Stomach (tissue), 9 donors: ENCODE measurements around the gene KYNU. TPM values are rescaled to one million over a fixed set of nuclear protein-coding genes. Genes with fewer than 3 reads are reported as not detected.
"Not testable (repeated sequence)": the region's sequence is repeated elsewhere in the genome, so short reads cannot be mapped to it uniquely, and the experiment has no call there.

ENCODE experiments used
- DNase-seq, 2 donors: peaks; one replicate each; pipeline versions ENCODE4 v3.0.0 to v3.0.0-alpha.2; 2013 to 2019
- H3K27ac ChIP-seq, 5 donors: fragments of 200-600 bp in 4 of 5; sonication (generic) in 4 of 5; one replicate each; pipeline ENCODE4 v1.5.1; 2013 to 2019; ENCODE audit warnings: mild to moderate bottlenecking in 1 of 5, moderate library complexity in 1 of 5
- H3K27me3 ChIP-seq, 3 donors: fragments of 200-600 bp; sonication (generic); one replicate each; pipeline ENCODE4 v1.5.1; 2017 to 2019; ENCODE audit warnings: mixed run types in 1 of 3
- H3K36me3 ChIP-seq, 4 donors: fragments of 200-600 bp; sonication (generic); 1 replicate in 3 of 4; 2 replicates in 1 of 4; pipeline ENCODE4 v1.5.1; 2016 to 2019
- H3K4me1 ChIP-seq, 4 donors: fragments of 200-600 bp; sonication (generic); one replicate each; pipeline ENCODE4 v1.5.1; 2016 to 2019
- H3K4me3 ChIP-seq, 4 donors: fragments of 200-600 bp; sonication (generic) in 3 of 4; one replicate each; pipeline ENCODE4 v1.5.1; 2016 to 2019; ENCODE audit warnings: mild to moderate bottlenecking in 1 of 4
- H3K9me3 ChIP-seq, 4 donors: fragments of 200-600 bp; sonication (generic); one replicate each; pipeline ENCODE4 v1.5.1; 2016 to 2019
- EP300 ChIP-seq: sonication (generic); formaldehyde crosslinking; IDR thresholded peaks from one replicate; pipeline ENCODE4 v1.6.1; 2017; ENCODE audit warnings: antibody characterized with exemption
- POLR2A ChIP-seq, 4 donors: fragments of 450-650 bp; IDR thresholded peaks; one replicate each; pipeline ENCODE4 v1.6.1; 2016; ENCODE audit warnings: antibody characterized with exemption in 4 of 4, control low read depth in 2 of 4, mild to moderate bottlenecking in 1 of 4, moderate library complexity in 1 of 4
- POLR2AphosphoS5 ChIP-seq, 3 donors: sonication (generic); formaldehyde crosslinking; IDR thresholded peaks; one replicate each; pipeline ENCODE4 v1.6.1; 2016; ENCODE audit warnings: antibody characterized with exemption in 3 of 3
- WGBS, 5 donors: extraction: QIAGEN DNeasy Blood & Tissue Kit in 3 of 5; methylation state at CpG; one replicate each; pipeline versions ENCODE4 v1.1.5 to v1.1.7; 2013 to 2018; 5-methylcytosine and 5-hydroxymethylcytosine counted together
- intact Hi-C: fragments of 100-400 bp; cut with DNase I; formaldehyde crosslinking; loops from one replicate; pipeline ENCODE4 v1.15.1; 2023; ENCODE audit warnings: low total_unique reads
- polyA plus RNA-seq, 3 donors: library from polyadenylated mRNA; stranded (reverse); fragments of 200-250 nt; gene quantifications; one replicate each; pipeline ENCODE4 v1.2.3, GENCODE V29; 2013
- total RNA-seq, 5 donors: library from RNA; depleted of rRNA; stranded (reverse); fragments of >200 nt; gene quantifications; one replicate each; pipeline versions ENCODE4 v1.1.0 to v1.2.3, GENCODE V29; 2014 to 2016
- TF ChIP-seq, protein P1 (sequence below), 7 experiments: fragments of 450-650 bp in 4 of 7; fragments of 200-600 bp in 3 of 7; sonication (generic) in 3 of 7; IDR thresholded peaks; one replicate each; pipeline ENCODE4 v1.5.1; 2016 to 2019; ENCODE audit warnings: antibody characterized with exemption in 7 of 7, control low read depth in 2 of 7, mild to moderate bottlenecking in 1 of 7
- donor health status: healthy with polysubstance abuse.
- donor health status: Bipolar disorder and iron deficiency.
- donor health status: healthy.

Gene KYNU
- total and polyA plus RNA-seq, 8 donors: 2.1 to 39.4 (median 3.9) TPM; not detected in 1

DNA sequence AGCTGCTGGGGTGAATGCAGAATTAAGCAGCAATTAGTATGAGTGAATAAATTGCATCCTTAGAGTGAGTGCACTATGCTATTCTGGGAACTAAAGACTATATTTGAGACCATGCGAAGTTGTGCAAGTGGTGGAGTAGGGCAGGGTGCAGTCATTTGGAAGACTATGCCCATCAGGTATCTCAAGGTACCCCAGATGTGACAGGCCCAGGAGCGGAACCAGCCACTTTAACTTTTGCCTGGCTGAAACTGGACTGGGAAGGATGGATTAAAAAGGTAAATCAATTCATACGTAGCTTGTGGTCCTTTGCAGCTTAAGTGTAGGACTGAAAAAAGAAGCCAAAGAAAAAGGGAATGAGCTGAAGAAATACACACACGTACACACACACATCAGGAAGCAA lies 1.7 kb downstream of the KYNU start:
- intact Hi-C loops: no loop called here
- TF ChIP-seq POLR2AphosphoS5 (IDR thresholded peaks at IDR 0.05) (no peak), EP300 (no peak)
- Histone ChIP-seq H3K27me3 (no peaks in the 10 kb centered on the region), H3K36me3 (no peaks in the 10 kb centered on the region), H3K27ac (no peak overlapping the region), H3K4me1 (peaks cover 0 to 8% (median 0%) of the 10 kb centered on the region in 4 donors), H3K9me3 (no peaks in the 10 kb centered on the region), H3K4me3 (peak overlapping the region in 2 of 4 donors; percentile 12 to 23)
- no peak for DNase-seq
- 82 to 92% (median 86%) methylated on average over 4 of the region's 4 CpGs for WGBS, 5 donors

DNA sequence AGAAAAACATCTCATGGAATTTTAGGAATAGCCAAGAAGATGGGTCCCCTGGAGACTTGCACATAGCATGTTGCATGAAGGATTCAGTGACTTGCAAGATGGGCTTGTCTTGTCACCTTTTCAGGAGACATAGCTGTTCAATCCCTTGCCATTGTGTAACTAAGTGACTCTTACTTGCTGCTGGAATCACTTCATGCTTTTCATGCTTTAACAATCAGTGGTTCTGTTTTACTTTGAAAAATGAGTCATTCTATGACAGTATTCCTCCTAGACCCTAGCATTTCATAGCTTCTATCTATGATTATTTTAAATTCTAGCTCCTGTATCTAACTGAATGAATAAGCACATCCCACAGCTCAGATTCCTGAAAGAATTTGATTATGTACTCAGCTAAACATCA lies 2.8 kb downstream of the KYNU start:
- Histone ChIP-seq H3K36me3 (no peaks in the 10 kb centered on the region), H3K27me3 (no peaks in the 10 kb centered on the region), H3K4me3 (no peak overlapping the region), H3K4me1 (peaks cover 0 to 2% (median 0%) of the 10 kb centered on the region in 4 donors), H3K9me3 (no peaks in the 10 kb centered on the region), H3K27ac (no peak overlapping the region)
- intact Hi-C loops: no loop called here
- no peak for TF ChIP-seq EP300
- TF ChIP-seq, protein P1, sequence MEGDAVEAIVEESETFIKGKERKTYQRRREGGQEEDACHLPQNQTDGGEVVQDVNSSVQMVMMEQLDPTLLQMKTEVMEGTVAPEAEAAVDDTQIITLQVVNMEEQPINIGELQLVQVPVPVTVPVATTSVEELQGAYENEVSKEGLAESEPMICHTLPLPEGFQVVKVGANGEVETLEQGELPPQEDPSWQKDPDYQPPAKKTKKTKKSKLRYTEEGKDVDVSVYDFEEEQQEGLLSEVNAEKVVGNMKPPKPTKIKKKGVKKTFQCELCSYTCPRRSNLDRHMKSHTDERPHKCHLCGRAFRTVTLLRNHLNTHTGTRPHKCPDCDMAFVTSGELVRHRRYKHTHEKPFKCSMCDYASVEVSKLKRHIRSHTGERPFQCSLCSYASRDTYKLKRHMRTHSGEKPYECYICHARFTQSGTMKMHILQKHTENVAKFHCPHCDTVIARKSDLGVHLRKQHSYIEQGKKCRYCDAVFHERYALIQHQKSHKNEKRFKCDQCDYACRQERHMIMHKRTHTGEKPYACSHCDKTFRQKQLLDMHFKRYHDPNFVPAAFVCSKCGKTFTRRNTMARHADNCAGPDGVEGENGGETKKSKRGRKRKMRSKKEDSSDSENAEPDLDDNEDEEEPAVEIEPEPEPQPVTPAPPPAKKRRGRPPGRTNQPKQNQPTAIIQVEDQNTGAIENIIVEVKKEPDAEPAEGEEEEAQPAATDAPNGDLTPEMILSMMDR (IDR thresholded peaks at IDR 0.05): no peak
- no peak for TF ChIP-seq POLR2A (IDR thresholded peaks at IDR 0.05)
- TF ChIP-seq POLR2AphosphoS5 (IDR thresholded peaks at IDR 0.05): no peak
- no peak for DNase-seq

DNA sequence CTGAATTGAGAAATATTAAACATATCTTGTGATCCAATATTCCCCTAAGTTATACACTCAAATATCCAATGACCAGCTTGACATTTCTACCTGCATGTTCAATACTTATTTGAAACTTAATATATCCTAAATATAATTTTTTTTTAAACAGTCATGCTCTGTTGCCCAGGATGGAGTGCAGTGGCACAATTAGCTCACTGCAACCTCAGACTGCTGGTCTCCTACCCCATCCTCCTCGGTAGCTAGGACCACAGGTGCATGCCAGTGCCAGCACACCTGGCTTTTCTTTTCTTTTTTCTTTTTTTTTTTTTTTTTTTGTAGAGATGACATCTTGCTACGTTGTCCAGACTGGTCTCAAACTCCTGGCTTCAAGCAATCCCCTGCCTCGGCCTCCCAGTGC lies 4.2 kb downstream of the KYNU start:
- Histone ChIP-seq H3K4me3 (no peak overlapping the region), H3K4me1 (no peaks in the 10 kb centered on the region), H3K27me3 (no peaks in the 10 kb centered on the region), H3K27ac (no peak overlapping the region), H3K9me3 (no peaks in the 10 kb centered on the region), H3K36me3 (no peaks in the 10 kb centered on the region)
- intact Hi-C loops: no loop called here
- WGBS, 5 donors: 82 to 93% (median 88%) methylated on average over 3 of the region's 3 CpGs
- DNase-seq: no peak
- no peak for TF ChIP-seq POLR2AphosphoS5 (IDR thresholded peaks at IDR 0.05)
- TF ChIP-seq, protein P1 (IDR thresholded peaks at IDR 0.05): no peak
- TF ChIP-seq EP300: no peak
- TF ChIP-seq POLR2A (IDR thresholded peaks at IDR 0.05): no peak

DNA sequence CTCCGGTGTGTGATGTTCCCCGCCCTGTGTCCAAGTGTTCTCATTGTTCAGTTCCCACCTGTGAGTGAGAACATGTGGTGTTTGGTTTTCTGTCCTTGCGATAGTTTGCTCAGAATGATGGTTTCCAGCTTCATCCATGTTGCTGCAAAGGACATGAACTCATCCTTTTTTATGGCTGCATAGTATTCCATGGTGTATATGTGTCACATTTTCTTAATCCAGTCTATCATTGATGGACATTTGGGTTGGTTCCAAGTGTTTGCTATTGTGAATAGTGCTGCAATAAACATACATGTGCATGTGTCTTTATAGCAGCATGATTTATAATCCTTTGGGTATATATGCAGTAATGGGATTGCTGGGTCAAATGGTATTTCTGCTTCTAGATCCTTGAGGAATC lies 5.0 kb downstream of the KYNU start:
- H3K9me3 ChIP-seq, DNase-seq, H3K4me1 ChIP-seq, H3K27me3 ChIP-seq, H3K36me3 ChIP-seq, intact Hi-C loops, H3K4me3 ChIP-seq, H3K27ac ChIP-seq: not testable (repeated sequence)
- 90 to 100% (median 96%) methylated on average over 3 of the region's 3 CpGs for WGBS, 5 donors

DNA sequence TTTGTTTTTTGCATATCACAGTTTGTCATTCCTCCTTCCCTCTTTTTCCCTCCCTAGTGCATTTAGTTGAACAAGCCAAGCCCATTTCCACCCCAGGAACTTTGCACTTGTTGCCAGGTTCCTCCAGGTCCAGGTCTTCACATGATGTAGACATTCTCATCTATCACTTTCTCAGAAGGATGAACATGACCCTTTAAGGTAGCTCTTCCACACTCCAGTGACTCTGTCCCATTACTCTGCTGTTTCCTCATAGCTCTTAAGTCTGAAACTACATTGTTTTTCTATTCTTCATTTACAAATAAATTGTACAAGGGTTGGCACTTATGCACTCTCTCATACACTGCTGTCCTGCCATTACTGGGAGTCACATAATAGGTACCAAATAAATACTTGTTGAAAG lies 6.1 kb downstream of the KYNU start:
- Histone ChIP-seq H3K4me1 (no peaks in the 10 kb centered on the region), H3K4me3 (no peak overlapping the region), H3K9me3 (no peaks in the 10 kb centered on the region), H3K27me3 (no peaks in the 10 kb centered on the region), H3K36me3 (no peaks in the 10 kb centered on the region), H3K27ac (no peak overlapping the region)
- intact Hi-C loops: no loop called here
- no peak for DNase-seq
- TF ChIP-seq EP300: no peak
- TF ChIP-seq POLR2AphosphoS5 (IDR thresholded peaks at IDR 0.05): no peak
- TF ChIP-seq POLR2A (IDR thresholded peaks at IDR 0.05): no peak
- TF ChIP-seq, protein P1 (IDR thresholded peaks at IDR 0.05): no peak

DNA sequence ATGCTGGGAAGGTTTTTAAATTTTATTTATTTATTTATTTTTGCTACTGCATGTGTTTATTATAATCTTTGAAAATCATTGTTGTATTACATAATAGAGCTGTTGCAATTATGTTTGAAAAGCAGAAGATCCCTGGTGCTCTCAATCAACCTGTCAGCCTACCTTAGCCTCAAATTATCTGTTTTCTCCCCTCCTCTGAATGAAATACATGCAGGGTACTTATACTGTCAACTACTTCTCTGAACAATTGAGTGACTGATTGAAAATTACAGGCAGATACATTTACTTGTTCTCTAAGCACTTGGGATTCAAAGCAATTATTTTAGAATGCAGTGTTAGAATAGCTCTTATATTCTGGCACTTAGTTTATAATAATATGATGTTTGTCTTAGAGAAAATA lies 8.1 kb downstream of the KYNU start:
- no peak for DNase-seq
- H3K36me3 ChIP-seq: no peaks in the 10 kb centered on the region
- no peaks in the 10 kb centered on the region for H3K4me1 ChIP-seq
- intact Hi-C loops: no loop called here
- TF ChIP-seq, protein P1 (IDR thresholded peaks at IDR 0.05): no peak
- TF ChIP-seq POLR2A (IDR thresholded peaks at IDR 0.05) (no peak), EP300 (no peak), POLR2AphosphoS5 (IDR thresholded peaks at IDR 0.05) (no peak)
- H3K27ac ChIP-seq: no peak overlapping the region
- no peak overlapping the region for H3K4me3 ChIP-seq
- H3K27me3 ChIP-seq: no peaks in the 10 kb centered on the region
- no peaks in the 10 kb centered on the region for H3K9me3 ChIP-seq
